Trophoblast cell (in vitro differentiated cells and primary cell): ENCODE results near the gene PCSK5.
A peak's percentile ranks its signal among the peaks of the same experiment; 100 is the strongest.
"Not testable (repeated sequence)": the region's sequence is repeated elsewhere in the genome, so short reads cannot be mapped to it uniquely, and the experiment has no call there.

Experiments
- DNase-seq, 2 donors: peaks; one replicate each; pipeline ENCODE4 v3.0.0-alpha.2; 2016
- H2AFZ ChIP-seq: 2 replicates; pipeline ENCODE4 v1.6.1; 2013; ENCODE audit warnings: low read length, moderate library complexity, mild to moderate bottlenecking; ENCODE audit not compliant: insufficient read depth, poor library complexity
- H2AK5ac ChIP-seq: 2 replicates; pipeline ENCODE4 v1.6.1; 2013; ENCODE audit warnings: mild to moderate bottlenecking, low read length
- H2BK120ac ChIP-seq: 2 replicates; pipeline ENCODE4 v1.6.1; 2013; ENCODE audit warnings: low read length, mild to moderate bottlenecking, moderate library complexity; ENCODE audit not compliant: insufficient read depth, poor library complexity
- H2BK12ac ChIP-seq: 2 replicates; pipeline ENCODE4 v1.6.1; 2013; ENCODE audit warnings: mild to moderate bottlenecking, low read length, moderate library complexity
- H2BK5ac ChIP-seq: 2 replicates; pipeline ENCODE4 v1.6.1; 2013; ENCODE audit warnings: low read length, low read depth, moderate library complexity, mild to moderate bottlenecking; ENCODE audit not compliant: poor library complexity
- H3K14ac ChIP-seq: 2 replicates; pipeline ENCODE4 v1.6.1; 2013; ENCODE audit warnings: mild to moderate bottlenecking, low read length
- H3K18ac ChIP-seq: 2 replicates; pipeline ENCODE4 v1.6.1; 2013; ENCODE audit warnings: mild to moderate bottlenecking, low read length
- H3K23ac ChIP-seq: 2 replicates; pipeline ENCODE4 v1.6.1; 2013; ENCODE audit warnings: low read length
- H3K27ac ChIP-seq: 2 replicates; pipeline ENCODE4 v1.5.1; 2013; ENCODE audit warnings: low read depth, mild to moderate bottlenecking, inconsistent platforms, low read length, moderate library complexity
- H3K27me3 ChIP-seq: 2 replicates; pipeline ENCODE4 v1.6.1; 2013; ENCODE audit warnings: inconsistent platforms, mild to moderate bottlenecking, low read length, moderate library complexity; ENCODE audit not compliant: insufficient read depth
- H3K36me3 ChIP-seq, 2 experiments: 1 replicate in 1 of 2; 2 replicates in 1 of 2; pipeline ENCODE4 v1.6.1; 2013; ENCODE audit warnings: low read length in 2 of 2, mild to moderate bottlenecking in 2 of 2, moderate library complexity in 1 of 2; ENCODE audit not compliant: insufficient read depth in 2 of 2, control insufficient read depth in 1 of 2
- H3K4ac ChIP-seq: 2 replicates; pipeline ENCODE4 v1.6.1; 2013; ENCODE audit warnings: low read depth, mild to moderate bottlenecking, low read length, moderate library complexity
- H3K4me1 ChIP-seq, 2 experiments: 1 replicate in 1 of 2; 2 replicates in 1 of 2; pipeline ENCODE4 v1.6.1; 2013; ENCODE audit warnings: low read length in 2 of 2, mild to moderate bottlenecking in 2 of 2, moderate library complexity in 1 of 2; ENCODE audit not compliant: insufficient read depth in 2 of 2, control insufficient read depth in 1 of 2
- H3K4me2 ChIP-seq: 2 replicates; pipeline ENCODE4 v1.6.1; 2013; ENCODE audit warnings: inconsistent platforms, mild to moderate bottlenecking, low read length, moderate library complexity
- H3K4me3 ChIP-seq: 2 replicates; pipeline ENCODE4 v1.5.1; 2013; ENCODE audit warnings: mild to moderate bottlenecking, low read depth, low read length, inconsistent platforms
- H3K79me1 ChIP-seq: one replicate; pipeline ENCODE4 v1.6.1; 2013; ENCODE audit warnings: low read length
- H3K79me2 ChIP-seq: 2 replicates; pipeline ENCODE4 v1.6.1; 2013; ENCODE audit warnings: low read length, mild to moderate bottlenecking; ENCODE audit not compliant: control insufficient read depth, insufficient read depth, poor library complexity
- H3K9ac ChIP-seq: 2 replicates; pipeline ENCODE4 v1.6.1; 2013; ENCODE audit warnings: mild to moderate bottlenecking, low read length
- H3K9me3 ChIP-seq: 2 replicates; pipeline ENCODE4 v1.6.1; 2013; ENCODE audit warnings: low read depth, mild to moderate bottlenecking, control low read depth, inconsistent platforms, low read length; ENCODE audit not compliant: insufficient read depth
- H4K12ac ChIP-seq: 2 replicates; pipeline ENCODE4 v1.6.1; 2013; ENCODE audit warnings: low read depth, mild to moderate bottlenecking, low read length, moderate library complexity
- H4K8ac ChIP-seq: 2 replicates; pipeline ENCODE4 v1.6.1; 2013; ENCODE audit warnings: low read depth, mild to moderate bottlenecking, low read length, moderate library complexity
- H4K91ac ChIP-seq: one replicate; pipeline ENCODE4 v1.6.1; 2013; ENCODE audit warnings: low read depth, mild to moderate bottlenecking, low read length, moderate library complexity
- WGBS: extraction: QIAGEN DNeasy Blood & Tissue Kit; methylation state at CpG from one replicate; pipeline ENCODE4 v1.1.7; 2013; ENCODE audit warnings: missing lambda C conversion rate; ENCODE audit not compliant: insufficient read length, insufficient coverage; ENCODE audit errors: extremely low coverage; 5-methylcytosine and 5-hydroxymethylcytosine counted together

PCSK5 gene

DNA sequence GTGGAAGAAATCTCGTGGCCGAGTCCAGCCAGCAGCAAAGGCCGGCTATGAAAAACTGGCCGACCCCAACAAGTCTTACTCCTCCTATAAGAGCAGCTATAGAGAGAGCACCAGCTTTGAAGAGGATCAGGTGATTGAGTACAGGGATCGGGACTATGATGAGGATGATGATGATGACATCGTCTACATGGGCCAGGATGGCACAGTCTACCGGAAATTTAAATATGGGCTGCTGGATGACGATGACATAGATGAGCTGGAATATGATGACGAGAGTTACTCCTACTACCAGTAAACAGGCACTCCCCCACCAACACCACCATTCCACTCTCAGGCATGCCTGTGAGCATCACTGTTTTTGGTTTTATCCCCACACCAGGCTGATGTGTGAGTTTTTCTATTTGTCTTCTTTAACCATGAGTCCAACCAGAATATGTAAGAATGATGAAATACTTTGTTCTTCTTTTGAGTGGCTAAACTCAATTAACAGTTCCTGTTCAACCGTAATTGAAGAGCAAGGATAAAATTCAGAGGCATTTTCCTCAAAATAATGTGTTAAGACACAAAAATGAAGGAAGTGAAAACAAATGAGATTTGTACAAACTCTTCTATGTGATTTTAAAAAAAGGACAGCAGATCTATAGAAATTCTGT, 468.3 kb downstream of the PCSK5 start:
- peak overlapping the region; percentile 52 for H2BK12ac ChIP-seq
- no peak overlapping the region for H3K4me2 ChIP-seq
- H3K9me3 ChIP-seq: peaks cover 3% of the 10 kb centered on the region
- H3K23ac ChIP-seq: no peak overlapping the region
- H3K14ac ChIP-seq: no peak overlapping the region
- no peak for DNase-seq
- H3K18ac ChIP-seq: no peak overlapping the region
- no peak overlapping the region for H4K91ac ChIP-seq
- no peak overlapping the region for H4K8ac ChIP-seq
- no peaks in the 10 kb centered on the region for H3K79me2 ChIP-seq
- H3K4me3 ChIP-seq: no peak overlapping the region
- H3K27ac ChIP-seq: no peak overlapping the region
- peak overlapping the region; percentile 2 for H2BK120ac ChIP-seq
- H3K27me3 ChIP-seq: no peaks in the 10 kb centered on the region
- H3K79me1 ChIP-seq: peaks cover 14% of the 10 kb centered on the region
- no peak overlapping the region for H2AK5ac ChIP-seq
- H3K4ac ChIP-seq: no peak overlapping the region
- H2AFZ ChIP-seq: no peak overlapping the region
- no peak overlapping the region for H3K9ac ChIP-seq
- WGBS: no CpG with 5 or more reads among the region's 10 CpGs
- no peak overlapping the region for H4K12ac ChIP-seq
- peaks cover 4 to 11% of the 10 kb centered on the region in 2 experiments for H3K4me1 ChIP-seq
- H3K36me3 ChIP-seq: no peaks in the 10 kb centered on the region
- H2BK5ac ChIP-seq: no peak overlapping the region

DNA sequence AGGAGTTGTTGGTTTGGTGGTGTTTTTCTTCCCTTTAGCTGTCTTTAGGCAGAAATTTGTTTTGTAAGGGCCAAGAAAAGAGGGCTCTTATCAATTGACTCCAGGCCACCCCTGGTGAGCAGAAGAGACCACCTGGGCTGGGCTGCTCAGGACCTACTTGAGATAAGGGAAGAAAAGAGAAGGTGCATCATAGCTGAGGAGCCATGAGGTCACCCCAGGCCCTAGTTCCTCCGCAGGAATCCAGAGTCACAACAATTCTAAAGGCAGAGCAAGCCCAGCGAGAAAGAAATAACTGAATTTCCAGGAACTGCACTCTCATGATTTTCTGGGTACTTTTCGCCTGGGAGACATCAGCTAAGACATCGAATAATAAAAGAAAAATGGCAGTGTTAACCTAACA, 468.9 kb downstream of the PCSK5 start:
- no peak overlapping the region for H3K23ac ChIP-seq
- H3K36me3 ChIP-seq: no peaks in the 10 kb centered on the region
- H3K27ac ChIP-seq: no peak overlapping the region
- H3K79me1 ChIP-seq: peaks cover 14% of the 10 kb centered on the region
- DNase-seq: no peak
- H2AFZ ChIP-seq: no peak overlapping the region
- H3K4me3 ChIP-seq: no peak overlapping the region
- peaks cover 4 to 11% of the 10 kb centered on the region in 2 experiments for H3K4me1 ChIP-seq
- no peak overlapping the region for H2AK5ac ChIP-seq
- no peak overlapping the region for H4K8ac ChIP-seq
- H3K4me2 ChIP-seq: no peak overlapping the region
- no peak overlapping the region for H3K18ac ChIP-seq
- WGBS: no CpG with 5 or more reads among the region's 4 CpGs
- no peaks in the 10 kb centered on the region for H3K27me3 ChIP-seq
- no peaks in the 10 kb centered on the region for H3K79me2 ChIP-seq
- no peak overlapping the region for H3K4ac ChIP-seq
- no peak overlapping the region for H4K91ac ChIP-seq
- H2BK120ac ChIP-seq: no peak overlapping the region
- H3K14ac ChIP-seq: no peak overlapping the region
- peak overlapping the region; percentile 15 for H2BK12ac ChIP-seq
- H4K12ac ChIP-seq: no peak overlapping the region
- H3K9me3 ChIP-seq: peaks cover 3% of the 10 kb centered on the region
- no peak overlapping the region for H2BK5ac ChIP-seq
- H3K9ac ChIP-seq: no peak overlapping the region

DNA sequence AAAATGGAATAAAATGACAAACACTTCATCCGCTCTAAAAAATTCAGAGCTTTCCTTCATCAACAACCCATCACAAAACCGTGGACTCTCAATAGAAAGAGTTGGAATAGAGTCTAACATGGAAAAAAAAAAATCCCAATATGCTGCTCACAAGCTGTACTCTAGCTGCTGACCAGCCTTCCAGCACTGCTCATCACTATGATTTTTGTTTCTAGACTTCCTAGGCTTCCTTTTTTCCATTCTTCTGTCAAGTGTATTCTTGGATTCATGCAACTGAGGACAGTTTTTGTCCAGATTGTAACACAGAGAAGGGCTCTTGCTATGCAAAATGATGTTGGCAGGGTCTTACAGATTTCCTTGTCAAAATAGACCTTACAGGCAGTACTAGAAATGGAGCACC, 469.3 kb downstream of the PCSK5 start:
- Histone ChIP-seq H2BK12ac (no peak overlapping the region), H3K27ac (no peak overlapping the region), H3K9me3 (peaks cover 3% of the 10 kb centered on the region), H3K23ac (no peak overlapping the region), H3K4ac (no peak overlapping the region), H3K9ac (no peak overlapping the region), H3K4me1 (peaks cover 4 to 11% of the 10 kb centered on the region in 2 experiments), H4K91ac (no peak overlapping the region), H2AK5ac (no peak overlapping the region), H3K18ac (no peak overlapping the region), H3K36me3 (no peaks in the 10 kb centered on the region), H3K4me3 (no peak overlapping the region), H4K12ac (no peak overlapping the region), H2AFZ (no peak overlapping the region), H3K27me3 (no peaks in the 10 kb centered on the region), H2BK5ac (no peak overlapping the region), H3K79me1 (peaks cover 14% of the 10 kb centered on the region), H3K4me2 (no peak overlapping the region), H3K14ac (no peak overlapping the region), H3K79me2 (no peaks in the 10 kb centered on the region), H4K8ac (no peak overlapping the region), H2BK120ac (no peak overlapping the region)
- no CpG with 5 or more reads among the region's 2 CpGs for WGBS
- DNase-seq: no peak

GRCh38 chr9:76362332-76363031, 472.0 kb downstream of the PCSK5 start:
- not testable (repeated sequence) for H2AK5ac ChIP-seq, H3K9ac ChIP-seq, H4K12ac ChIP-seq, H3K4ac ChIP-seq, H3K9me3 ChIP-seq, H3K79me2 ChIP-seq, H2AFZ ChIP-seq, H3K27me3 ChIP-seq, H3K36me3 ChIP-seq, H3K14ac ChIP-seq, H3K4me2 ChIP-seq, H3K23ac ChIP-seq, H3K4me3 ChIP-seq, H3K18ac ChIP-seq, H2BK12ac ChIP-seq
- peak overlapping the region; percentile 65 for H4K8ac ChIP-seq
- H3K27ac ChIP-seq: peak overlapping the region; percentile 98
- H2BK5ac ChIP-seq: peak overlapping the region; percentile 94
- no CpG with 5 or more reads among the region's 16 CpGs for WGBS
- peak overlapping the region; percentile 97 for H4K91ac ChIP-seq
- H2BK120ac ChIP-seq: peak overlapping the region; percentile 90
- peaks cover 14% of the 10 kb centered on the region for H3K79me1 ChIP-seq
- peak; percentile 33 to 73 for DNase-seq
- H3K4me1 ChIP-seq: peaks cover 4 to 12% of the 10 kb centered on the region in 2 experiments
